LNCaP clone FGC (cell line): Measurements from ENCODE around the gene OR2V1.
"Not testable (repeated sequence)": the region's sequence is repeated elsewhere in the genome, so short reads cannot be mapped to it uniquely, and the experiment has no call there.

Source experiments
- DNase-seq: peaks from one replicate; pipeline ENCODE4 v3.0.0-alpha.2; 2011; ENCODE audit warnings: low read depth
- H3K4me3 ChIP-seq: 2 replicates; pipeline ENCODE4 v1.5.1; 2011; ENCODE audit warnings: mild to moderate bottlenecking, low read depth, low read length, control low read depth
- TF ChIP-seq, protein P1 (sequence below): IDR thresholded peaks from 2 replicates; pipeline ENCODE4 v1.5.1; 2012; ENCODE audit warnings: mild to moderate bottlenecking; ENCODE audit not compliant: control insufficient read depth, insufficient read depth; ENCODE audit errors: extremely low read depth

Gene OR2V1

GRCh38 chr5:181114284-181114843 lies 16.6 kb downstream of the OR2V1 start:
- TF ChIP-seq, protein P1, sequence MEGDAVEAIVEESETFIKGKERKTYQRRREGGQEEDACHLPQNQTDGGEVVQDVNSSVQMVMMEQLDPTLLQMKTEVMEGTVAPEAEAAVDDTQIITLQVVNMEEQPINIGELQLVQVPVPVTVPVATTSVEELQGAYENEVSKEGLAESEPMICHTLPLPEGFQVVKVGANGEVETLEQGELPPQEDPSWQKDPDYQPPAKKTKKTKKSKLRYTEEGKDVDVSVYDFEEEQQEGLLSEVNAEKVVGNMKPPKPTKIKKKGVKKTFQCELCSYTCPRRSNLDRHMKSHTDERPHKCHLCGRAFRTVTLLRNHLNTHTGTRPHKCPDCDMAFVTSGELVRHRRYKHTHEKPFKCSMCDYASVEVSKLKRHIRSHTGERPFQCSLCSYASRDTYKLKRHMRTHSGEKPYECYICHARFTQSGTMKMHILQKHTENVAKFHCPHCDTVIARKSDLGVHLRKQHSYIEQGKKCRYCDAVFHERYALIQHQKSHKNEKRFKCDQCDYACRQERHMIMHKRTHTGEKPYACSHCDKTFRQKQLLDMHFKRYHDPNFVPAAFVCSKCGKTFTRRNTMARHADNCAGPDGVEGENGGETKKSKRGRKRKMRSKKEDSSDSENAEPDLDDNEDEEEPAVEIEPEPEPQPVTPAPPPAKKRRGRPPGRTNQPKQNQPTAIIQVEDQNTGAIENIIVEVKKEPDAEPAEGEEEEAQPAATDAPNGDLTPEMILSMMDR = no peak
- no peak overlapping the region for H3K4me3 ChIP-seq
- DNase-seq = no peak

GRCh38 chr5:181113572-181113971 lies 17.4 kb downstream of the OR2V1 start:
- not testable (repeated sequence) for DNase-seq, H3K4me3 ChIP-seq

DNA sequence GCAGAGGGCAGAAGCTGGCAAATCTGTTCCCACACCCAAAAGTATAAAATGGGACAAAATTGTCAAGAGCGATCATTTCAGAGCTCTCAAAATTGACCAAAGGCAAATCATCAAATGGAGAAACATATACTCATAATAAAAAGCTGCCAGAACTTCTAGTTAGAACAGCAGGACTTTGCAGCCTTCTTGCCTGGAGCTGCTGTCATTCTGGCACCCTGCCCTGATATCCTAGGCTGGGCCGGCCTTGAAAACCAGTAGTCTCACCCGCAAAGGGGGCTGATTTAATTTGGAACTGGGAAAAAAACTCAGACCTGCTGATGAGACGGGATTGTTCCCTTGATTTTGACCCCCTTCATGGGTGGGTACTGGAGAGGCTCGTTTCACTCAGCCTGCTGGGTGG lies 18.5 kb downstream of the OR2V1 start:
- H3K4me3 ChIP-seq = no peak overlapping the region
- no peak for DNase-seq
- TF ChIP-seq, protein P1 = no peak

DNA sequence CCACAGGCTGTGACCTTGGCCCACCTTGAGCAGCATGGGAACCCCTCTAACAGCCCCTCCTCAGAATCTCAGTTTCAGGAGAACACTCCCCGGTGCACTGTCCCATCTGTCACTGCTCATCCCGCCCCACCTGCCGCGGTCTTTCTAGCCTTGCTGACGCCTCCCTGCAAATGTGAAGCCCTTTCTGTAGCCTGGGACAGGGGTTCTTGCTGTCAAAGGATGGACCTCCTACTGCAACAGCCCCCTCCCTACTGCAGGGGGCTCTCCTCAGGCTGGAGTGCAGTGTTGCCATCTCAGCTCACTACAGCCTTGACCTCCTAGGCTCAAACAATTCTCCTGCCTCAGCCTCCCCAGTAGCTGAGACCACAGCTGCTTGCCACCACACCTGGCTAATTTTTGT lies 20.0 kb downstream of the OR2V1 start:
- TF ChIP-seq, protein P1 = no peak
- no peak overlapping the region for H3K4me3 ChIP-seq
- DNase-seq = no peak

GRCh38 chr5:181109489-181110013 lies 21.4 kb downstream of the OR2V1 start:
- TF ChIP-seq, protein P1 = no peak
- no peak overlapping the region for H3K4me3 ChIP-seq
- no peak for DNase-seq

DNA sequence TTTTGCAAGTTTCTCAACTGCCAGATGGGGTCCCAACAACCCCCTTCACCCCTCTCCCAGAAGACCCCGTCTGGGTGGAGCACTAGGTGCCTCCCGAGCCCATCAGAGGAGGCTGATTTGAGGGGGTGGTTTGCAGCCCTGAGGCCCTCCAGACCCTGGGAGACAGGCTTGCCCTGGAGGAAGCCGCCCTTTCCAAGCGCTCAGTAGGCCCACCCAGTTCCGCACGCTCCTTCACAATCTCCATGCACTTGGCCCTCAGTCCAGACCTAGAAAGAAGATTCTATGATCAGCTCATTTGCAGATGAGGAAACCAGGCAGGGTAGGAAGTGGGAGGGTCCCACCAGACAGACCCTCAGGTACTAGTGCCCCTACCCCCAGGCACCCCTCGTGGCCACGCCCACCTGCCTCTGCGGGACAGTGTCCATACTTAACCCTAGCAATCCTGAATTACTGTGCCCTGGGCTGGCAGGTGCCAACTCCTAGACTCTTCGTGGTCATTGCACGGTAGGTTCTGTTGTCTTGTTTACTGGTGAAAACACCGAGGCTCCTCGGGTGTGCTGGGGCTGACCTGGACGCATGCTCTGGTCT lies 22.3 kb downstream of the OR2V1 start:
- DNase-seq = no peak
- H3K4me3 ChIP-seq = no peak overlapping the region
- TF ChIP-seq, protein P1 = no peak

GRCh38 chr5:181107699-181108098 lies 23.3 kb downstream of the OR2V1 start:
- TF ChIP-seq, protein P1 = no peak
- H3K4me3 ChIP-seq = no peak overlapping the region
- no peak for DNase-seq
